Endometrial microvascular endothelial cells (primary cell): ENCODE measurements around the gene PPP1R8. TPM values are rescaled to one million over a fixed set of nuclear protein-coding genes. Genes with fewer than 3 reads are reported as not detected.

ENCODE experiments used
- in situ Hi-C: cut with HindIII; loops from 2 replicates; pipeline ENCODE4 v1.10.0; 2017; ENCODE audit warnings: low sequenced_read_pairs, low pct_unique_long_range_greater_than_20kb; ENCODE audit errors: inconsistent ontology term
- total RNA-seq: library from RNA; depleted of rRNA; stranded (reverse); fragments of >200 nt; gene quantifications from one replicate; pipeline ENCODE4 v1.2.3, GENCODE V29; 2015; ENCODE audit errors: inconsistent ontology term

PPP1R8 gene
- total RNA-seq, 1 donor from 2014 or later: 42.6 TPM

DNA sequence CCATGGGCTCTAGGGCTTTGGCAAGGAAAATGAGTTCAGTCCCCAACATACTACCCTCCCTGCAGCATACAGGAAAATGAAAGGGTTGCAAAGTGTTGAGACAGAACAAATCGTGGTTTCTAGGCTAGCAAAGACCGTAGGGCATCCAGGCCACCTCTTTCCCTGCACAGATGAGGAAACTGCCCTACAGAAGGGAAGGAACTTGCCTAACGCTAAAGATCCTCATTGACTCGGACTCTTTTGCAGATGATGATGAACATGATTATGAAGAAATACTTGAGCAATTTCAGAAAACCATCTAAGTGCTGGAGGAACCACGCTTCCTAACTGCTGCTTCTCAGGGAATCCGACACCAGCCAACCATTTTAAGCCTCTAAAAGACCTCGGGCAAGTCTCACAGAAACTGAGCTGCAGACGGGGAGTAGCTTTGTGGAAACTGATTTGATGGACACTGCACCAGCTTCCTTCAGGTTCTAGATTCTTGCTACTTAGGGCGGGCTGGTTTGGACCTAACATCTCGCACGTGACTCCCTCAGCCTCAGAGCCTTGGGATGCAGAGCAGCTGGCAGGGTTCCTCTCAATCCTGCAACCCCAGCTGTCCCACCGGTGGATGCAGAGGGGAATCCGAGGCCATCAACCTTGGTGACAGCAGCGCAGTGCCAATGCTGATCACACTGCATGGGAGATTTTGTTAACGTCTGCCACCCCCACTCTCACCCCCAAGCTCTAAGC is 55.2 kb downstream of the PPP1R8 start:
- in situ Hi-C loops: no loop called here

DNA sequence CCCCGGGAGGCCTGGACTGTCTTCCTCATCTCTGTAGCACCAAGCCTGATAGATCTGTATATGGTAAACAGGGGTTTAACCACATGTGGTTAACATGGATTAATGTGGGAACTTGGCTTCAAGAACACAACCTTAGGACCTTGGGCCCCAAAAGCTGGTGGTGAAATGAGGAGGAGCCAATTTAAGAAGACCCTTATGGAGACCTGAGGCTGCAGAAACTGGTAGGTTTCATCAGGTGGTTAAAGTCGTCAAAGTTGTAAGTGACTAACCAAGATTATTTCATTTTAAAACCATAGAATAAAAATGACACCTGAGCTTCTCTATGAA is 55.7 kb downstream of the PPP1R8 start:
- in situ Hi-C loops: no loop called here

DNA sequence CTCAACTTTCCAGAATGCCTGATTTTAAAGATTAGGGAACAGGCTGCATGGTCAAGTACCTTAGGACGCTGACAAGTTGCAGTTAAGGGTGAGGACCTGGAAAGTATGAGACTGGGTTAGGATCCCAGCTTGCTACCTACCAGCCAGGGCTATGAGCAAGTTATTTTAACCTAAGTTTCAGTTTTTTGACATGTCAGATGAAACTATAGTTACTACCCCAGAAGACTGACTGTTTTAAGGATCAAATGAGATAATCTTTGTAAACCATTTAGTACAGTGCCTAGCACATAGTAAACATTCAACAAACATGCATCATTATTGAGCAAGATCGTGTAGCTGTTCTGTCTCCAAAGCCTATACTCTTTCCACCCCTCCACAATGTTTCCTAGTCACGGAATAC is 56.2 kb downstream of the PPP1R8 start:
- in situ Hi-C loops: no loop called here

DNA sequence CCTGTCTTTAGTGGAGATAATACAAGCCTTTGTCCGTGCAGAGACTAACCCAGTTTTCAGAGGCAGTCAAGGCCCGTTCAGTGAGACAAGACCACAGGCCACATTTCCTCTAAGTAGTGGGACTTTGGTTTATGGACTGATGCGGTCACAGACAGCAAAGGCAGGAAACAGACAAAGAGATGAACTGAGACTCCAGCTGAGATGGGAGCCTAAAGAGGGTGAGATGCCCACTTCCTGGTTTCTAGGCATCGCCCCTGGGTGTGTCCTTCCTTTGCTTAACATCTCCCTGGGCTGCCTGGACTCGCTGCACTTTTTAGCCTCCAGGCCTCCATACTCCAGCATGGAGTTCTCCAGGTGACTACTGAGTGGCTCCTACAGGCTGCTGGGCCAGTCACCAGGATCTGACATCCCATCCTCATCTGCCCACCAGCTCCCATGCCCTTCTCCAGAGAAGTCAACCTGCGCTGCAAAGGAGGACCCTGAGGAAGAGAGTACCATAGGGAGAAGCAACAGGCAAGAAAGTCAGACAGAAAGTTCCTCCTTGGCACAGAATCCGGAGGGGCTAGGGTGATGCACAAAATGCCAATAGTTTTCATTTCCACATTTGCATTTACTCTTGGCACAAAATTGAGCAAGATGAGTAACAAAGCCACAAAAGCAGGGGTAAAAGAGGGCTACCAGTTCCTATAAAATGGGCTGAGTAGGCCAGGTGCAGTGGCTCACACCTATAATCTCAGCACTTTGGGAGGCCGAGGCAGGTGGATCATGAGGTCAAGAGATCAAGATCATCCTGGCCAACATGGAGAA is 56.8 kb downstream of the PPP1R8 start:
- in situ Hi-C loops: no loop called here

DNA sequence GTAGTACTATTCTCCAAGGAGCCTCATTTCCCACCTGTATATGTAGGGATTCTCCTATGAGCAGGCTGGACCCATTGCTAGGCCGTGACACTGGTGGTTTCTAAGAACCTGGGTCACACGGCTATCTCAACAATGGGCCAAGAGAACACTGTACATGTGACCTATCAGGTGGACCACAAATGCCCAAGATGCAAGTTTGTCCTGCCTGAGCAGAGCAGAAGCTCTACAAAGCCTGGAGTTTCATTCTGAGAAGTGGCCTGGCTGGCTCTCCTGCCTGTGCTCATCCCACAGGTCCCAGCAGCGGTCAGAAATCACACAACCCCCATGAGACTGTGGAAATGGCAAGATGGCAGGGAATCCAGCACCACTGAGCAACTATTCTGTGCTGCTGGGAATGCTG is 58.9 kb downstream of the PPP1R8 start:
- in situ Hi-C loops: no loop called here

DNA sequence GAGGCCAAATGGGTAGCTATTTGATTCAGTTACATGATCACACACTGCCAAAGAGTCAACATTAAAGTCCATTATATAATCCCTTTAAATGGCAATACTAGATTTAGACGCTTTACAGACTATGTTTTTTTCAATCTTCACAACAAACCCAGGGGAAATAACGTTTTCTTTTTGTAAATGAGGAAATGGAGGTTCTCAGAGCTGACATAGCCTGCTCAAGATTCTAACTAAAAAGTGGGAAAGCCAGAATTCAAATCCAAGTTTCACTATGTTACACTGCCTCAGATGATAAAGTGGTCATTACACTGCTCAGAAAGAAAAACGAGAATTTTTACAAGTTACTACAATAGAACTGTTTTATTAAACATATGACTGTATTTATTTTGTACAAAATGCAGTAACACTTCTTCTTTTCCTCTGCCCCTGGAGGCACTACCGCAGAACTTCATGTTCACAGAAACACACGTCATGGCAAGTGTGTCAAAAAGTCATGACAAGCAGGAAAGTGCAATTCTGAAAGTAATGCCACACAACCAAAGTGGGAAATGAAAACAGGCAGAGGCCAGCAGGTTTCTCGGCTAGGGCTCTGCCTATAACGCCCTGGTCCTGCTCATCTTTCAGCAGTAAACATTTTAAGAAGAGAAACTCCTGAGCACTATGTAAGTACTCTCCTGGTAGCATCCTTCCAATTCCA is 60.8 kb downstream of the PPP1R8 start:
- in situ Hi-C loops: no loop called here

- in situ Hi-C loops: no loop called here
Measured at GRCh38 chr1:27894521-27894920, 63.9 kb downstream of the PPP1R8 start.

Other genes with a start within 250 kb of the PPP1R8 start
- gene AHDC1, start 226.6 kb upstream of the PPP1R8 start, total RNA-seq: 3.0 TPM
- not detected for gene FGR, start 195.6 kb upstream of the PPP1R8 start, total RNA-seq
- 230 TPM for gene IFI6, start 158.6 kb upstream of the PPP1R8 start, total RNA-seq
- gene FAM76A, start 104.8 kb upstream of the PPP1R8 start, total RNA-seq: 7.0 TPM
- 108 TPM for gene STX12, start 57.6 kb upstream of the PPP1R8 start, total RNA-seq
- 22.0 TPM for gene THEMIS2, start 41.8 kb downstream of the PPP1R8 start, total RNA-seq
- 47.0 TPM for gene RPA2, start 83.8 kb downstream of the PPP1R8 start, total RNA-seq
- 0.37 TPM for gene SMPDL3B, start 104.2 kb downstream of the PPP1R8 start, total RNA-seq
- 14.5 TPM for gene XKR8, start 129.2 kb downstream of the PPP1R8 start, total RNA-seq